Neural cell (in vitro differentiated cells): ENCODE measurements around the gene KRTAP29-1. TPM values are rescaled to one million over a fixed set of nuclear protein-coding genes. Genes with fewer than 3 reads are reported as not detected.

ENCODE experiments used
- H2AFZ ChIP-seq: fragments of 200-600, 300-800 bp; sonication (generic), shearing (Covaris generic); 2 replicates; pipeline ENCODE4 v1.6.0; 2014; ENCODE audit warnings: low read depth, mild to moderate bottlenecking, antibody characterized with exemption, low read length, moderate library complexity
- H3F3A ChIP-seq: fragments of 200-600 bp; shearing (Covaris generic); 2 replicates; pipeline ENCODE4 v1.6.1; 2016; ENCODE audit warnings: mild to moderate bottlenecking, moderate library complexity, mixed read lengths, antibody characterized with exemption, low read length; ENCODE audit not compliant: insufficient read depth, poor library complexity, severe bottlenecking
- H3K27ac ChIP-seq: fragments of 200-600, 300-800 bp; sonication (generic), shearing (Covaris generic); 2 replicates; pipeline ENCODE4 v1.5.1; 2014; ENCODE audit warnings: mild to moderate bottlenecking, low read length, moderate library complexity
- H3K27me3 ChIP-seq: fragments of 300-800, 200-600 bp; sonication (generic), shearing (Covaris generic); 2 replicates; pipeline ENCODE4 v1.6.0; 2014; ENCODE audit warnings: mild to moderate bottlenecking, low read depth, low read length, moderate library complexity; ENCODE audit not compliant: insufficient read depth
- H3K36me3 ChIP-seq: fragments of 300-800, 200-600 bp; sonication (generic), shearing (Covaris generic); 2 replicates; pipeline ENCODE4 v1.5.1; 2014; ENCODE audit warnings: mild to moderate bottlenecking, antibody characterized with exemption, low read length, moderate library complexity; ENCODE audit not compliant: insufficient read depth
- H3K4me2 ChIP-seq: fragments of 300-800, 200-600 bp; sonication (generic), shearing (Covaris generic); 2 replicates; pipeline ENCODE4 v1.6.0; 2014; ENCODE audit warnings: mild to moderate bottlenecking, low read length
- H3K4me3 ChIP-seq: fragments of 300-800, 200-600 bp; sonication (generic), shearing (Covaris generic); 2 replicates; pipeline ENCODE4 v1.5.1; 2014; ENCODE audit warnings: mild to moderate bottlenecking, low read length, moderate library complexity
- H3K79me2 ChIP-seq: fragments of 200-600 bp; shearing (Covaris generic); replicated peaks from 2 replicates; pipeline ENCODE4 v1.6.0; 2014; ENCODE audit warnings: mild to moderate bottlenecking, low read length, moderate library complexity; ENCODE audit not compliant: insufficient read depth
- H3K9ac ChIP-seq: fragments of 300-800, 200-600 bp; sonication (generic), shearing (Covaris generic); 2 replicates; pipeline ENCODE4 v1.6.1; 2016; ENCODE audit warnings: mild to moderate bottlenecking, low read length, mixed read lengths
- H3K9me2 ChIP-seq: fragments of 200-600 bp; shearing (Covaris generic); 2 replicates; pipeline ENCODE4 v1.6.1; 2016; ENCODE audit warnings: mild to moderate bottlenecking, low read length, mixed read lengths; ENCODE audit not compliant: insufficient read depth
- H3K9me3 ChIP-seq: fragments of 200-600, 300-800 bp; sonication (generic), shearing (Covaris generic); 2 replicates; pipeline ENCODE4 v1.6.1; 2016; ENCODE audit warnings: mild to moderate bottlenecking, mixed run types, low read length, moderate library complexity, mixed read lengths
- H4K20me1 ChIP-seq: fragments of 200-600 bp; shearing (Covaris generic); 2 replicates; pipeline ENCODE4 v1.6.1; 2016; ENCODE audit warnings: mild to moderate bottlenecking, mixed run types; ENCODE audit not compliant: insufficient read depth
- CTCF ChIP-seq: fragments of 450-650 bp; IDR thresholded peaks from 2 replicates; pipeline ENCODE4 v1.5.1; 2014; ENCODE audit warnings: antibody characterized with exemption, mild to moderate bottlenecking, moderate library complexity; ENCODE audit not compliant: poor library complexity, severe bottlenecking
- EP300 ChIP-seq: fragments of 450-650 bp; conservative IDR thresholded peaks from 2 replicates; pipeline ENCODE4 v1.6.1; 2014; ENCODE audit warnings: antibody characterized with exemption, mild to moderate bottlenecking, moderate library complexity; ENCODE audit not compliant: poor library complexity, severe bottlenecking
- EZH2 ChIP-seq: fragments of 200-600, 300-800 bp; shearing (Covaris generic), sonication (generic); IDR thresholded peaks from 2 replicates; pipeline ENCODE4 v1.6.1; 2014; ENCODE audit warnings: antibody characterized with exemption, low read length, borderline replicate concordance, mild to moderate bottlenecking; ENCODE audit not compliant: insufficient read depth, poor library complexity, severe bottlenecking
- MXI1 ChIP-seq: fragments of 450-650 bp; conservative IDR thresholded peaks from 2 replicates; pipeline ENCODE4 v1.6.1; 2014; ENCODE audit warnings: antibody characterized with exemption, mild to moderate bottlenecking; ENCODE audit not compliant: poor library complexity, severe bottlenecking
- POLR2AphosphoS5 ChIP-seq: IDR thresholded peaks from 2 replicates; pipeline ENCODE4 v1.6.1; 2012
- RAD21 ChIP-seq: fragments of 450-650 bp; conservative IDR thresholded peaks from 2 replicates; pipeline ENCODE4 v1.6.1; 2014; ENCODE audit warnings: antibody characterized with exemption, mild to moderate bottlenecking, moderate library complexity
- SMC3 ChIP-seq: fragments of 450-650 bp; conservative IDR thresholded peaks from 2 replicates; pipeline ENCODE4 v1.6.1; 2014; ENCODE audit warnings: antibody characterized with exemption, mild to moderate bottlenecking, moderate library complexity; ENCODE audit not compliant: poor library complexity
- TAF1 ChIP-seq: IDR thresholded peaks from 2 replicates; pipeline ENCODE4 v1.6.1; 2012; ENCODE audit warnings: low read depth
- polyA plus RNA-seq: library from polyadenylated mRNA; depleted of rRNA; stranded (reverse); fragments of >200 nt; gene quantifications from 2 replicates; pipeline ENCODE4 v1.2.3, GENCODE V29; 2014
- TF ChIP-seq, protein P1 (sequence below): IDR thresholded peaks from 2 replicates; pipeline ENCODE4 v1.6.1; 2012; ENCODE audit warnings: borderline replicate concordance

The KRTAP29-1 gene
- polyA plus RNA-seq, 1 donor from 2014 or later, result not detected

DNA sequence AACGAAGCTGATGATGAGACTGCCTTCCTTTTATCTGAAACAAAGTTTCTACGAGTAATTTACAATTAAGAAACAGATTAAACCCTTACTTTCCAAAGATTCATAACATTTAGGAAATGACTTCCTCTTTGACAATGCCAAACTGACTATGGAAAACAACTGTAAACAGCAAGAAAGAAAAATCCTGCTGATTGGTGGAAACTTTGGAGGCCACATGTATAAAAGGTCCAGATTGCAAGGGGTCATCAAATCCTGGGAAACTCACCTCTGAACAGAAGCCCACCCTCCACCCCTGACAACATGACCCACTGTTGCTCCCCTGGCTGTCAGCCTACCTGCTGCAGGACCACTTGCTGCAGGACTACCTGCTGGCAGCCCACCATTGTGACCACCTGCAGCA is 37.6 kb downstream of the KRTAP29-1 start, which contains the start of gene KRTAP9-6:
Gene KRTAP9-6 (plus strand): TSS at position 301 of the 400 bp plus-strand sequence. CDS start 0 bp downstream, at position 301.
- Histone ChIP-seq H3K9ac (no peak within 1 kb of the TSS), H2AFZ (no peak within 1 kb of the TSS), H4K20me1 (no peaks in the 10 kb centered on the region), H3K79me2 (no peaks in the 10 kb centered on the region), H3K9me3 (no peaks in the 10 kb centered on the region), H3K4me3 (no peak within 1 kb of the TSS), H3K36me3 (no peaks in the 10 kb centered on the region), H3F3A (no peaks in the 10 kb centered on the region), H3K4me2 (no peak within 1 kb of the TSS), H3K9me2 (no peaks in the 10 kb centered on the region), H3K27ac (no peak within 1 kb of the TSS), H3K27me3 (no peaks in the 10 kb centered on the region)
- TF ChIP-seq EP300, result no peak
- no peak for TF ChIP-seq SMC3
- no peak for TF ChIP-seq EZH2
- TF ChIP-seq CTCF, result no peak
- no peak for TF ChIP-seq POLR2AphosphoS5
- TF ChIP-seq RAD21, result no peak
- TF ChIP-seq, protein P1, sequence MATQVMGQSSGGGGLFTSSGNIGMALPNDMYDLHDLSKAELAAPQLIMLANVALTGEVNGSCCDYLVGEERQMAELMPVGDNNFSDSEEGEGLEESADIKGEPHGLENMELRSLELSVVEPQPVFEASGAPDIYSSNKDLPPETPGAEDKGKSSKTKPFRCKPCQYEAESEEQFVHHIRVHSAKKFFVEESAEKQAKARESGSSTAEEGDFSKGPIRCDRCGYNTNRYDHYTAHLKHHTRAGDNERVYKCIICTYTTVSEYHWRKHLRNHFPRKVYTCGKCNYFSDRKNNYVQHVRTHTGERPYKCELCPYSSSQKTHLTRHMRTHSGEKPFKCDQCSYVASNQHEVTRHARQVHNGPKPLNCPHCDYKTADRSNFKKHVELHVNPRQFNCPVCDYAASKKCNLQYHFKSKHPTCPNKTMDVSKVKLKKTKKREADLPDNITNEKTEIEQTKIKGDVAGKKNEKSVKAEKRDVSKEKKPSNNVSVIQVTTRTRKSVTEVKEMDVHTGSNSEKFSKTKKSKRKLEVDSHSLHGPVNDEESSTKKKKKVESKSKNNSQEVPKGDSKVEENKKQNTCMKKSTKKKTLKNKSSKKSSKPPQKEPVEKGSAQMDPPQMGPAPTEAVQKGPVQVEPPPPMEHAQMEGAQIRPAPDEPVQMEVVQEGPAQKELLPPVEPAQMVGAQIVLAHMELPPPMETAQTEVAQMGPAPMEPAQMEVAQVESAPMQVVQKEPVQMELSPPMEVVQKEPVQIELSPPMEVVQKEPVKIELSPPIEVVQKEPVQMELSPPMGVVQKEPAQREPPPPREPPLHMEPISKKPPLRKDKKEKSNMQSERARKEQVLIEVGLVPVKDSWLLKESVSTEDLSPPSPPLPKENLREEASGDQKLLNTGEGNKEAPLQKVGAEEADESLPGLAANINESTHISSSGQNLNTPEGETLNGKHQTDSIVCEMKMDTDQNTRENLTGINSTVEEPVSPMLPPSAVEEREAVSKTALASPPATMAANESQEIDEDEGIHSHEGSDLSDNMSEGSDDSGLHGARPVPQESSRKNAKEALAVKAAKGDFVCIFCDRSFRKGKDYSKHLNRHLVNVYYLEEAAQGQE, result no peak
- TF ChIP-seq MXI1, result no peak

- no peaks in the 10 kb centered on the region for H3K79me2 ChIP-seq
- TF ChIP-seq POLR2AphosphoS5 (no peak), RAD21 (no peak), SMC3 (no peak), TAF1 (no peak), MXI1 (no peak), CTCF (no peak), EP300 (no peak), EZH2 (no peak)
- TF ChIP-seq, protein P1, result no peak
- no peak overlapping the region for H3K4me3 ChIP-seq
- H2AFZ ChIP-seq, result no peak overlapping the region
- no peaks in the 10 kb centered on the region for H3K9me2 ChIP-seq
- H3K9ac ChIP-seq, result no peak overlapping the region
- H4K20me1 ChIP-seq, result no peaks in the 10 kb centered on the region
- H3K4me2 ChIP-seq, result no peak overlapping the region
- no peak overlapping the region for H3K27ac ChIP-seq
- no peaks in the 10 kb centered on the region for H3F3A ChIP-seq
- H3K27me3 ChIP-seq, result no peaks in the 10 kb centered on the region
- H3K36me3 ChIP-seq, result no peaks in the 10 kb centered on the region
- no peaks in the 10 kb centered on the region for H3K9me3 ChIP-seq
Observed at GRCh38 chr17:41264599-41264998, 38.1 kb downstream of the KRTAP29-1 start.
